CD4-positive, alpha-beta T cell (primary cell): ENCODE results near the gene KRT76. TPM values are rescaled to one million over a fixed set of nuclear protein-coding genes. Genes with fewer than 3 reads are reported as not detected.

Experiments
- ATAC-seq: fragments of 200-7000 bp; cut with Tn5 transposase; one replicate; pipeline ENCODE4 v1.10.0; 2022; ENCODE audit warnings: mild to moderate bottlenecking; ENCODE audit not compliant: poor library complexity
- CTCF ChIA-PET: fragments of 350-600 bp; sonication (Branson Sonifier 250); formaldehyde crosslinking; loops from one replicate; lab custom pipeline; 2021; ENCODE audit warnings: antibody characterized with exemption, inconsistent platforms; lab: Charles Lee
- POLR2A ChIA-PET: fragments of 350-600 bp; sonication (Branson Sonifier 250); formaldehyde crosslinking; loops from one replicate; lab custom pipeline; 2021; ENCODE audit warnings: antibody characterized with exemption, inconsistent platforms; lab: Charles Lee
- DNase-seq, 14 experiments: peaks; one replicate each; pipeline ENCODE4 v3.0.0-alpha.2; 2013 to 2020; ENCODE audit warnings: mixed read lengths in 2 of 14
- H3K27ac ChIP-seq, 2 donors: one replicate each; pipeline versions ENCODE4 v1.5.1 to v1.7.0; 2013; ENCODE audit warnings: low read length in 2 of 2, low read depth in 1 of 2, mild to moderate bottlenecking in 1 of 2
- H3K27me3 ChIP-seq, 2 experiments: 1 replicate in 1 of 2; 2 replicates in 1 of 2; pipeline versions ENCODE4 v1.6.1 to v1.7.0; 2013; ENCODE audit warnings: low read length in 2 of 2, control low read depth in 1 of 2, mild to moderate bottlenecking in 1 of 2, moderate library complexity in 1 of 2; ENCODE audit not compliant: insufficient read depth in 2 of 2, control insufficient read depth in 1 of 2
- H3K36me3 ChIP-seq: one replicate; pipeline ENCODE4 v1.6.1; 2013; ENCODE audit warnings: low read length, control low read depth; ENCODE audit not compliant: insufficient read depth
- H3K4me1 ChIP-seq: one replicate; pipeline ENCODE4 v1.6.1; 2013; ENCODE audit warnings: low read length, control low read depth; ENCODE audit not compliant: insufficient read depth
- H3K4me3 ChIP-seq: one replicate; pipeline ENCODE4 v1.5.1; 2013; ENCODE audit warnings: mild to moderate bottlenecking, low read length, moderate library complexity
- H3K9me3 ChIP-seq, 2 experiments: 1 replicate in 1 of 2; 2 replicates in 1 of 2; pipeline versions ENCODE4 v1.6.1 to v1.7.0; 2013; ENCODE audit warnings: low read length in 2 of 2, mild to moderate bottlenecking in 2 of 2, control low read depth in 1 of 2, moderate library complexity in 1 of 2; ENCODE audit not compliant: control insufficient read depth in 1 of 2, insufficient read depth in 1 of 2
- H3K27ac Mint-ChIP-seq: one replicate; pipeline ENCODE4 v1.8.0; 2020; ENCODE audit warnings: mixed read lengths
- H3K27me3 Mint-ChIP-seq: one replicate; pipeline ENCODE4 v1.8.0; 2021; ENCODE audit warnings: mixed read lengths
- H3K36me3 Mint-ChIP-seq: one replicate; pipeline ENCODE4 v1.8.0; 2021; ENCODE audit warnings: low read depth, mixed read lengths
- H3K4me1 Mint-ChIP-seq: one replicate; pipeline ENCODE4 v1.8.0; 2021; ENCODE audit warnings: low read depth, mixed read lengths
- H3K4me3 Mint-ChIP-seq: one replicate; pipeline ENCODE4 v1.8.0; 2020; ENCODE audit warnings: mild to moderate bottlenecking, mixed read lengths
- H3K9me3 Mint-ChIP-seq: one replicate; pipeline ENCODE4 v1.8.0; 2020; ENCODE audit warnings: mixed read lengths
- intact Hi-C, 2 experiments: fragments of 100-400 bp; cut with DNase I in 1 of 2; cut with micrococcal nuclease in 1 of 2; formaldehyde crosslinking; loops; one replicate each; pipeline versions ENCODE4 v1.15.1 to v1.9.0; 2023 to 2025; cut with DNase I, micrococcal nuclease
- total RNA-seq, 174 experiments: library from RNA in 2 of 174; stranded (reverse) in 2 of 174; gene quantifications; one replicate each; pipeline ENCODE4 v1.2.3 and lab custom pipeline; 2021 to 2026
- TF ChIP-seq, protein P1 (sequence below): fragments of 200-600 bp; IDR thresholded peaks from one replicate; pipeline ENCODE4 v1.8.0; 2022; ENCODE audit warnings: antibody characterized with exemption, mild to moderate bottlenecking

Gene KRT76
- total RNA-seq, 2 experiments from 2014 or later: not detected

DNA sequence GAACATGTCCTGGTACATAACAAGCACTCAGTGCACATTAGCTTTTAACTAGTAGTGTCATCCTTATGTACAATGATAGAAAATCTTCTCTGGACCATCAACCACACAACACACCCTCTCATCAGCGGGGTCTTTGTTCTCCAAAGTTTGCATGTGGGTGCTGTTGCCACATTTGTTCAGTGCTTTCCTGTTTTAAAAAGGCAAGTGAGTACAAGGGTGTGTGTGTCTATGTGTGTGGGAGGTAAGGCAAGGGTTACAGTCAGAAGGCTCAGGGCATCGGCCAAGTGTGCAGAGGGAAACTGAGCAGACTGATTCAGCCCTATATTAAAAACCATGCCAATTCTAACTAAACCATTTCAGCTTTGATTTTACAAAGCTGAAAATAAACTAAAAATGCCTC is 17.9 kb downstream of the KRT76 start:
- H3K4me1 Mint-ChIP-seq: no peaks in the 10 kb centered on the region
- intact Hi-C loops: no loop called here
- Histone ChIP-seq H3K4me1 (no peaks in the 10 kb centered on the region), H3K4me3 (no peak overlapping the region), H3K9me3 (peaks cover 14% of the 10 kb centered on the region in 2 experiments), H3K27me3 (peaks cover 0 to 5% of the 10 kb centered on the region in 2 experiments), H3K27ac (no peak overlapping the region), H3K36me3 (no peaks in the 10 kb centered on the region)
- ChIA-PET POLR2A (interaction anchor here (1.2 kb wide), 1 partner anchor 149 kb away, joined by 3 read pairs; no protein-coding TSS in a partner anchor), CTCF (no interaction called here)
- H3K36me3 Mint-ChIP-seq: no peaks in the 10 kb centered on the region
- no peaks in the 10 kb centered on the region for H3K9me3 Mint-ChIP-seq
- DNase-seq (no peak), ATAC-seq (no peak)
- TF ChIP-seq, protein P1, sequence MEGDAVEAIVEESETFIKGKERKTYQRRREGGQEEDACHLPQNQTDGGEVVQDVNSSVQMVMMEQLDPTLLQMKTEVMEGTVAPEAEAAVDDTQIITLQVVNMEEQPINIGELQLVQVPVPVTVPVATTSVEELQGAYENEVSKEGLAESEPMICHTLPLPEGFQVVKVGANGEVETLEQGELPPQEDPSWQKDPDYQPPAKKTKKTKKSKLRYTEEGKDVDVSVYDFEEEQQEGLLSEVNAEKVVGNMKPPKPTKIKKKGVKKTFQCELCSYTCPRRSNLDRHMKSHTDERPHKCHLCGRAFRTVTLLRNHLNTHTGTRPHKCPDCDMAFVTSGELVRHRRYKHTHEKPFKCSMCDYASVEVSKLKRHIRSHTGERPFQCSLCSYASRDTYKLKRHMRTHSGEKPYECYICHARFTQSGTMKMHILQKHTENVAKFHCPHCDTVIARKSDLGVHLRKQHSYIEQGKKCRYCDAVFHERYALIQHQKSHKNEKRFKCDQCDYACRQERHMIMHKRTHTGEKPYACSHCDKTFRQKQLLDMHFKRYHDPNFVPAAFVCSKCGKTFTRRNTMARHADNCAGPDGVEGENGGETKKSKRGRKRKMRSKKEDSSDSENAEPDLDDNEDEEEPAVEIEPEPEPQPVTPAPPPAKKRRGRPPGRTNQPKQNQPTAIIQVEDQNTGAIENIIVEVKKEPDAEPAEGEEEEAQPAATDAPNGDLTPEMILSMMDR: no peak
- no peaks in the 10 kb centered on the region for H3K27me3 Mint-ChIP-seq
- no peak overlapping the region for H3K27ac Mint-ChIP-seq
- no peak overlapping the region for H3K4me3 Mint-ChIP-seq

DNA sequence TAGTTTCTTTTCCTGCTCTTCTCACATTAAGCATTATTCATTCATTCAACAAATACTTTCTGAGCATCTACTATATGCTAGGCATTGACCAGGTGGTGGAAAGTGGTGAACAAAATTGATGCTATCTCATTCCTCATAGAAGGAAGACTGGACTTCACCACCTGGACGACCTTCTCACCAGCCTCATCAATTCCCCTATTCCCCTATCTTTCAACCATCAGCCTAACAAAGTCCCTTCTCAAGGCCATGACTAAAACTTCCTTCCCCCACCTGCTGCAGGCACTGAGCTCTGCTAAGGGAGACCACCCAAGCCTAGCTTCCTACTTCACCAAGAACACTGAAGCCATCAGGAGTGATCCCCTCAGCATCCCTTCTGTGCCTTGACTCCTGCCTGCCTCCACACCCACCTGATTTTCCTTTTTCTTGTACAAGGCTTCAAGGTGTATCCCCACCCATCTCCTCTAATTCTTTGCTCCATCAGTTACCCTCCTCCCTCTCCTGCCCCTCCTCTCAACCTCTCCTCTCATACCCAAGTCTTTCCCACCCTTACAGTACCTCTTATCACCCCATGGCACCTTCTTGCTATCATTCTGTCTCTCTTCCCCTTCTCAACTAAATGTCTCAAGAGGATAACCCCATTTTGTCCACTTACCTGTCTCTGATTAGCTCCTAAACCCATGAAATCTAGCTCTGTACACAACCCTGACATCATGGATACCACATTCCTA is 19.5 kb downstream of the KRT76 start:
- no peak overlapping the region for H3K4me3 Mint-ChIP-seq
- intact Hi-C loops: no loop called here
- ATAC-seq: no peak
- no peak overlapping the region for H3K27ac ChIP-seq
- TF ChIP-seq, protein P1: no peak
- no peaks in the 10 kb centered on the region for H3K36me3 ChIP-seq
- peaks cover 0 to 5% of the 10 kb centered on the region in 2 experiments for H3K27me3 ChIP-seq
- H3K9me3 Mint-ChIP-seq: no peaks in the 10 kb centered on the region
- no peaks in the 10 kb centered on the region for H3K36me3 Mint-ChIP-seq
- H3K9me3 ChIP-seq: peaks cover 14% of the 10 kb centered on the region in 2 experiments
- no peaks in the 10 kb centered on the region for H3K4me1 Mint-ChIP-seq
- POLR2A ChIA-PET: no interaction called here
- DNase-seq: no peak
- H3K27ac Mint-ChIP-seq: no peak overlapping the region
- no peaks in the 10 kb centered on the region for H3K27me3 Mint-ChIP-seq
- no peaks in the 10 kb centered on the region for H3K4me1 ChIP-seq
- CTCF ChIA-PET: no interaction called here
- H3K4me3 ChIP-seq: no peak overlapping the region

DNA sequence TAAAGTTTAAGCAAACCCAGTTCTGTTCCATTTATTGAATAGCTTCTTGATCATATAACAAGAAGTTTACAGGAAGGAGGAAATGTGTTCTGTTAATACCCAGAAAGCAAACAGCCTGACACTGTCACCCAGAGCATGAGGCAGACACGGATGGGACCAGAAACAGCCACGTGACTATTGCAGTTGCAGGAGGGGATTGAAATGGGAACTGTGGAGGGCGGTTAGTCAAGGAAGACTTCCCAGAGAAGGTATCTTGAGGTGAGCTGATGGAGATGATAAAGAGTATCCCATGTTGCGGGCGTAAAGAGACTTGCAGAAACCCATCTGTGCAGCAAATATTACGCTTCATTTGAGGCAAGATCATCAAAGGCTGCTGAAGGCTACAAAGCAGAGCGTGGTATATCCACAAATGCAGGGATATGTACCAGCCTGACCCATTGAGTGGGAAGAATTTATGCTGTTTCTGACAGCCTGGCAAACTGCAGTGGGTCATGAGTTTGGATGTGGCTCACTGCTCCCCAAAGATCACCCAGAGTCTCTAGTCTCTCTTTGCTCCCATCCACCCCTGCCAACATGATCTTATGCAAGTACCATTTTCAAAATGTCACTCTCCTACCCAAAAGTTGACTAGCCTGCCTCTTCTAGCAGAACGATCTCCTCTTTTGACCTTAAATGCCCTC is 20.7 kb downstream of the KRT76 start:
- no peak overlapping the region for H3K27ac ChIP-seq
- ChIA-PET POLR2A (no interaction called here), CTCF (no interaction called here)
- no peaks in the 10 kb centered on the region for H3K36me3 ChIP-seq
- no peak overlapping the region for H3K27ac Mint-ChIP-seq
- no peaks in the 10 kb centered on the region for H3K36me3 Mint-ChIP-seq
- ATAC-seq (no peak), DNase-seq (no peak)
- no peaks in the 10 kb centered on the region for H3K9me3 Mint-ChIP-seq
- H3K27me3 Mint-ChIP-seq: no peaks in the 10 kb centered on the region
- TF ChIP-seq, protein P1: no peak
- H3K4me3 Mint-ChIP-seq: no peak overlapping the region
- H3K4me3 ChIP-seq: no peak overlapping the region
- peaks cover 0 to 5% of the 10 kb centered on the region in 2 experiments for H3K27me3 ChIP-seq
- no peaks in the 10 kb centered on the region for H3K4me1 ChIP-seq
- no peaks in the 10 kb centered on the region for H3K4me1 Mint-ChIP-seq
- intact Hi-C loops: no loop called here
- peaks cover 11 to 14% of the 10 kb centered on the region in 2 experiments for H3K9me3 ChIP-seq
